Neuron (in vitro differentiated cells): ENCODE results near the gene PLCXD1.
"Not testable (repeated sequence)": the region's sequence is repeated elsewhere in the genome, so short reads cannot be mapped to it uniquely, and the experiment has no call there.

Experiments
- H2AFZ ChIP-seq: one replicate; pipeline ENCODE4 v1.6.1; 2013; ENCODE audit warnings: low read depth, mild to moderate bottlenecking, inconsistent platforms, low read length, moderate library complexity
- H3K27me3 ChIP-seq: one replicate; pipeline ENCODE4 v1.6.1; 2013; ENCODE audit warnings: low read length; ENCODE audit not compliant: insufficient read depth
- H3K36me3 ChIP-seq: one replicate; pipeline ENCODE4 v1.6.1; 2013; ENCODE audit warnings: low read length; ENCODE audit not compliant: insufficient read depth
- H3K4me1 ChIP-seq: one replicate; pipeline ENCODE4 v1.6.1; 2013; ENCODE audit warnings: low read length; ENCODE audit not compliant: insufficient read depth
- H3K4me3 ChIP-seq: 2 replicates; pipeline ENCODE4 v1.5.1; 2013; ENCODE audit warnings: mild to moderate bottlenecking, low read length, moderate library complexity
- H3K9me3 ChIP-seq: one replicate; pipeline ENCODE4 v1.6.1; 2013; ENCODE audit warnings: low read length

PLCXD1 gene

GRCh38 chrX:257681-258289 lies 23.4 kb upstream of the PLCXD1 start:
- Histone ChIP-seq H3K36me3 (no peaks in the 10 kb centered on the region), H3K9me3 (peaks cover 6% of the 10 kb centered on the region), H3K4me3 (no peak overlapping the region)

GRCh38 chrX:258291-259040 lies 22.7 kb upstream of the PLCXD1 start:
- H3K4me1 ChIP-seq, result no peaks in the 10 kb centered on the region
- H3K27me3 ChIP-seq, result no peaks in the 10 kb centered on the region
- no peak overlapping the region for H3K4me3 ChIP-seq
- H2AFZ ChIP-seq, result no peak overlapping the region
- no peaks in the 10 kb centered on the region for H3K36me3 ChIP-seq
- H3K9me3 ChIP-seq, result peaks cover 3% of the 10 kb centered on the region

More at GRCh38 chrX:257681-258289, 23.4 kb upstream of the PLCXD1 start:
- no peaks in the 10 kb centered on the region for H3K27me3 ChIP-seq
- no peak overlapping the region for H2AFZ ChIP-seq
- no peaks in the 10 kb centered on the region for H3K4me1 ChIP-seq

- Histone ChIP-seq H3K36me3 (no peaks in the 10 kb centered on the region), H3K4me3 (no peak overlapping the region), H3K27me3 (no peaks in the 10 kb centered on the region), H3K4me1 (no peaks in the 10 kb centered on the region), H3K9me3 (no peaks in the 10 kb centered on the region), H2AFZ (no peak overlapping the region)
These were observed 21.4 kb upstream of the PLCXD1 start for GRCh38 chrX:259692-260355.

DNA sequence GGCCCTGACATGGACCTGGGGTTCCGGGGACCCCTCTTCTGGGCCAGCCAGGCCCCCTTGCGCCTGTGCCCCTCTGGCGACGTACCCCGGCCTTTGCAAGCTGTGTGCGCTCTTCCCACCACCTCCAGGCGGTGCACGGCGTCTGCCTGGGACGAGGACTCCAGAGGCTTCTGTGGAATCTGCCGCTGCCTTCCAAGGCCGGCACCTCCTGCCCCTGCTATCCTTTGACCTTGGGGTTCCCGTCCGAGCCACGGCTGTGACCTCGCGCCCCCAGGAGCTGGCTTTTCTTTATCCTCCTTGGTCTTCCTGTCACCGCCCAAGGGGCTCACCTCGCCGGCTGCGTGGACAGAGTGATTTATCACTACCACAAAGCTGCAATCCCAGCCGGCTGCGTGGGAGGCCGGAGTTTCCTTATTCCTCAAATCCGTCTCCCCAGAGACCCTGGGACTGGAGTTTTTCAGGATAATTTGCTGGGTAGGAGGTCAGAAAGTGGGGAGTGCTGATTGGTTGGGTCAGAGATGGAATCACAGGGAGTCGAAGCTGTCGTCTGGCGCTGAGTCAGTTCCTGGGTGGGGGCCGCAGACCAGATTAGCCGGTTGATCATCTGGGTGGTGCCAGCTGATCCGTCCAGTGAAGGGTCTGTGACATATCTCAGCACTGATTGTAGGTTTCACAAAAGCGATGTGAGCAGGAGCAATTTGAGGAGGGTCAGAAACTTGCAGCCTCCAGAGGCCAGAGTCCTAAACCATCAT lies 19.8 kb upstream of the PLCXD1 start:
- Histone ChIP-seq H3K9me3 (no peaks in the 10 kb centered on the region), H3K36me3 (no peaks in the 10 kb centered on the region), H2AFZ (no peak overlapping the region), H3K4me1 (no peaks in the 10 kb centered on the region), H3K4me3 (no peak overlapping the region), H3K27me3 (no peaks in the 10 kb centered on the region)

DNA sequence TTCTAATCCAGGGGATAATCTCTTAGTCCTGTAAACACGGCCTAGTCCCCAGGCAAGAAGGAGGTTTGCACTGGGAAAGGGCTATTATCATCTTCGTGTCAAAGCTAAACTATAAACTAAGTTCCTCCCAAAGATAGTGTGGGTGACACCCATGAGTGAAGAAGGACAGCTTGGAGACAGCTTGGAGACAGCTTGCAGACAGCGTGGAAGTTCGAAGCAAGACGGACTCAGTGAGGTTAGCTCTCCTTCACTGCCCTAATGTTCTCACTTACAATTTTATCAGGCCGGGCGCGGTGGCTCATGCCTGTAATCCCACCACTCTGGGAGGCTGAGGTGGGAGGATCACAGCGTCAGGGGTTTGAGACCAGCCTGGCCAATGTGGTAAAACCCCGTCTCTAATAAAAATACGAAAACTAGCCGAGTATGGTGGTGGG lies 19.2 kb upstream of the PLCXD1 start:
- Histone ChIP-seq H3K27me3 (no peaks in the 10 kb centered on the region), H3K4me1 (no peaks in the 10 kb centered on the region), H3K9me3 (no peaks in the 10 kb centered on the region), H2AFZ (no peak overlapping the region), H3K4me3 (no peak overlapping the region), H3K36me3 (no peaks in the 10 kb centered on the region)

GRCh38 chrX:262381-262909 lies 18.7 kb upstream of the PLCXD1 start:
- H3K9me3 ChIP-seq, result no peaks in the 10 kb centered on the region
- H3K27me3 ChIP-seq, result no peaks in the 10 kb centered on the region
- H3K4me3 ChIP-seq, result no peak overlapping the region
- no peak overlapping the region for H2AFZ ChIP-seq
- H3K4me1 ChIP-seq, result no peaks in the 10 kb centered on the region
- H3K36me3 ChIP-seq, result no peaks in the 10 kb centered on the region

GRCh38 chrX:264006-264405 lies 17.2 kb upstream of the PLCXD1 start:
- H3K9me3 ChIP-seq, H3K27me3 ChIP-seq, H3K36me3 ChIP-seq, H2AFZ ChIP-seq, H3K4me3 ChIP-seq, H3K4me1 ChIP-seq: not testable (repeated sequence)

GRCh38 chrX:264634-265455 lies 16.3 kb upstream of the PLCXD1 start:
- Histone ChIP-seq H3K9me3 (no peaks in the 10 kb centered on the region), H3K36me3 (no peaks in the 10 kb centered on the region), H3K4me1 (no peaks in the 10 kb centered on the region), H3K27me3 (no peaks in the 10 kb centered on the region), H3K4me3 (no peak overlapping the region), H2AFZ (no peak overlapping the region)

DNA sequence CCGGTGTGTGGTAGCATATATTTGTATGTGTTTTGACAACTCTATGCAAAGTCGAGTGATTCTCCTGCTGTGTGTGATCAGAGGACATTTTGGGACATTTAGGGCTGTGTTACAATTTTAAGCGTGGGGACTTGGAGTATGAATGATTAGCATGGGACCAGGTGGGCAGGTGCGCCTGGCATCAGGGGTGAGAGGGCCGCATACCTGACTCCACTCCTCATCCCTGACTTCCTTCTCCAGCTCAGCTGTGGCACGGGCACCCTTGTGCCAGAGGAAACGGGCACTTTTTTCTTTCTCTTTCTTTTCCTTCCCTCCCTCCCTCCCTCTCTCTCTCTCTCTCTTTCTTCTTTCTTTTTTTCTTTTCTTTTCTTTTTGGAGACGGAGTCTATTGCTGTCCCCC lies 15.7 kb upstream of the PLCXD1 start:
- no peak overlapping the region for H2AFZ ChIP-seq
- H3K9me3 ChIP-seq, result no peaks in the 10 kb centered on the region
- no peak overlapping the region for H3K4me3 ChIP-seq

DNA sequence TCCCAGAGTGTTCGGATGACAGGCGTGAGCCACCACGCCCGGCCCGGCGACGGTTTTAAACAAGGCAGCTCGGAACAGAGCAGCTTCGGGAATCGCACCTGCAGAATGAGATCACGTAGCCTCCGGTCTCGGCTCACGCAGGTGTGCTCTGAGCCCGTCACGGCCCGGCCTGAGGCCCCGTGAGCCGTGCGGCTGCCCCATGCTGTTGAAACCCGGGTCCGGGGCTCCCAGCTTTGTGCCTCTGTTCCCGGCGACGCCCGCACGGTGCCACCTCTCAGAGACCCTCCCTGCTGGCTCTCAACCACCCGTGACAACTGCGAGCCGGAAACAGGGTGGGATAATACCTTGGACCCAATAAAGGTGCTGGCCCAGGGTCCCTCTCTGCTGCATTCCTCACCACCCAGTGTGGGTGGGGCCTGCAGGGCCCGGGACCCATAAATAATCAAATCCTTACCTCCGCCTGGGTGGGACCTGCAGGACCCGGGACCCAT lies 13.4 kb upstream of the PLCXD1 start:
- no peaks in the 10 kb centered on the region for H3K36me3 ChIP-seq
- no peak overlapping the region for H2AFZ ChIP-seq
- no peaks in the 10 kb centered on the region for H3K9me3 ChIP-seq
- H3K27me3 ChIP-seq, result no peaks in the 10 kb centered on the region
- no peaks in the 10 kb centered on the region for H3K4me1 ChIP-seq
- H3K4me3 ChIP-seq, result no peak overlapping the region

More for the DNA sequence above, 15.7 kb upstream of the PLCXD1 start:
- Histone ChIP-seq H3K36me3 (no peaks in the 10 kb centered on the region), H3K27me3 (no peaks in the 10 kb centered on the region), H3K4me1 (no peaks in the 10 kb centered on the region)

DNA sequence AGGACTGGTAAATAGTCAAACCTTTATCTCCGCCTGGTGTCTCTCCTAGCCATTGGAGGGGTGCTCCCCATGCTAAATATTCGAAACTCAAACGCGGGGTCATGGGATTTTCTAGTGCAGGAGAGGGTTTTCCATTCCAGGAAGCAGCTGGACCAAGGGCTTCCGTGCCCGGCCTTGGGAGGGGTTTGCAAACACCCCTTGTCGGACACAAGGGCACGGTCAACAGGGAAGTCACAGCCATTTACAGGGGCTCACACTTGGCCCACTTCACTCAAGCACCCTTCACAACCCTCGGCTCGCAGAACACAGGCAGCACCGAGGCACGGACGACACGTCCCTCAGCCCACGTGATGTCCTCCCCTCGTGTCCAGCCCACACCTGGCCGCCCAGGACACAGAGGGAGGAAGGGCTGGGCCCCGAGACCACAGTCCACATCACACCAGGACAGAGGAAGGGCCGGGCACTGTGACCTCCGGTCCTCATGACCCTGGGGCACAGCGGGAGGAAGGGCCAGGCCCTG lies 10.3 kb upstream of the PLCXD1 start:
- Histone ChIP-seq H2AFZ (no peak overlapping the region), H3K27me3 (no peaks in the 10 kb centered on the region), H3K9me3 (no peaks in the 10 kb centered on the region), H3K4me3 (no peak overlapping the region), H3K36me3 (no peaks in the 10 kb centered on the region), H3K4me1 (peaks cover 8% of the 10 kb centered on the region)

DNA sequence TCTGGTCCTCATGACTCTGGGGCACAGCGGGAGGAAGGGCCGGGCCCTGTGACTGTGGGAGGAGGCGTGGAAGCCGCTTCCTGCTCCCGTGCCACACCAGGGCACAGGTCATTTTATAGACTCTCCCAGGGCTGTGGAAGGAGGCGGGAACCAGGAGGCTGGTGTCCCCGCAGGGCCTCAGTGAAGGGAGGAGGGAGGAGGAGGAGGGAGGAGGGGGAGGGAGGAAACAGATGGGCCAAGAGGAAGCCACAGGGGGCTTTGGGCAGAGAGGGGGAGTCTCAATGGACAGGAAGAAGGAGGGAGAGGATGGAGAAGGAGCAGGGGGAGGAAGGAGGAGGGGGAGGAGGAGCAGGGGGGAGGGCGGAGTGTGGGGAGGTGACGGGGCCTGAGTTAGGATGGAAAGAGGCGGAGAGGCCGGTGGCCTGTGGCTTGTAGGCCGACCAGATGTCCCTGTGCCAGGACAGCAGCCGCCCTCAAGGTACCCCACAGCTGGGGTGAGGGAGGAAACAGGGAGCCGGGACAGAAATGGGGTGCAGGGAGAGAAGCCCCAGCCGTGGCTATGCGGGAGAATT lies 6.2 kb upstream of the PLCXD1 start:
- Histone ChIP-seq H3K36me3 (no peaks in the 10 kb centered on the region), H3K9me3 (no peaks in the 10 kb centered on the region), H3K4me3 (no peak overlapping the region), H3K27me3 (no peaks in the 10 kb centered on the region), H3K4me1 (peaks cover 8% of the 10 kb centered on the region), H2AFZ (peak overlapping the region; percentile 51)
